ENCODE measurements around the gene HS6ST1. TPM values are rescaled to one million over a fixed set of nuclear protein-coding genes. Genes with fewer than 3 reads are reported as not detected.

HS6ST1 gene
- total RNA-seq, 2 experiments from 2014 or later: 7.1 to 8.7 TPM

DNA sequence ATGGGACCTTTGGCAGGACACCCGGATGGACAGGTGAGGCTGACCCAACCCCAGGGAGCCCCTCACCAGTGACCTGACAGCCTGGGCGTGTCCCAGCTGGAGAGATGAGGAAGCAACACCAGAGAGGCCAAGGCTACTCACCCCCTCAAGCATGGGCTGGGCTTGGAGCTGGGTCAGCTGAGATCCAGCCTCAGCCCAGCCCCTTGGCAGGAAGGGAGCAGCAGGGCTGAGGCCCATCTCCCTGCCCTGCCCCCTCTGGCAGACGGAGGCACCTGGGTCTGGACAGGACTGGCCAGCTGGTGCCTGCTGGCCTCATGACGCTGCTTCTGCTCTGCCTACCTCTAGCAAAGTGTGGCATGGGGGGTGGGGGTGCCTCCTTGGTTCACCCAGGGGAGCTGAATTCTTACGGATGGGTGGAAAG lies 37.8 kb downstream of the HS6ST1 start:
- Mint-ChIP-seq H3K27me3 (no peaks in the 10 kb centered on the region), H3K9me3 (no peaks in the 10 kb centered on the region), H3K36me3 (ENCODE audit: low read depth) (peaks cover 12% of the 10 kb centered on the region), H3K4me3 (no peak overlapping the region), H3K4me1 (ENCODE audit: low read depth) (no peaks in the 10 kb centered on the region), H3K27ac (no peak overlapping the region)
- ATAC-seq (ENCODE audit: poor library complexity) (no peak), DNase-seq (no peak)
- Histone ChIP-seq H3K4me3 (ENCODE audit: low read length) (no peak overlapping the region), H3K9me3 (ENCODE audit: control insufficient read depth in 1 of 2, insufficient read depth in 1 of 2, low read length in 2 of 2) (peaks cover 0 to 16% of the 10 kb centered on the region in 2 experiments), H3K27ac (ENCODE audit: low read depth in 1 of 2, low read length in 2 of 2) (no peak overlapping the region), H3K36me3 (ENCODE audit: insufficient read depth, low read length) (no peaks in the 10 kb centered on the region), H3K4me1 (ENCODE audit: insufficient read depth, low read length) (peaks cover 17% of the 10 kb centered on the region), H3K27me3 (ENCODE audit: control insufficient read depth in 1 of 2, insufficient read depth in 2 of 2, low read length in 2 of 2) (no peaks in the 10 kb centered on the region)
- intact Hi-C loops (cut with DNase I, micrococcal nuclease): no loop called here
- TF ChIP-seq, protein P1, sequence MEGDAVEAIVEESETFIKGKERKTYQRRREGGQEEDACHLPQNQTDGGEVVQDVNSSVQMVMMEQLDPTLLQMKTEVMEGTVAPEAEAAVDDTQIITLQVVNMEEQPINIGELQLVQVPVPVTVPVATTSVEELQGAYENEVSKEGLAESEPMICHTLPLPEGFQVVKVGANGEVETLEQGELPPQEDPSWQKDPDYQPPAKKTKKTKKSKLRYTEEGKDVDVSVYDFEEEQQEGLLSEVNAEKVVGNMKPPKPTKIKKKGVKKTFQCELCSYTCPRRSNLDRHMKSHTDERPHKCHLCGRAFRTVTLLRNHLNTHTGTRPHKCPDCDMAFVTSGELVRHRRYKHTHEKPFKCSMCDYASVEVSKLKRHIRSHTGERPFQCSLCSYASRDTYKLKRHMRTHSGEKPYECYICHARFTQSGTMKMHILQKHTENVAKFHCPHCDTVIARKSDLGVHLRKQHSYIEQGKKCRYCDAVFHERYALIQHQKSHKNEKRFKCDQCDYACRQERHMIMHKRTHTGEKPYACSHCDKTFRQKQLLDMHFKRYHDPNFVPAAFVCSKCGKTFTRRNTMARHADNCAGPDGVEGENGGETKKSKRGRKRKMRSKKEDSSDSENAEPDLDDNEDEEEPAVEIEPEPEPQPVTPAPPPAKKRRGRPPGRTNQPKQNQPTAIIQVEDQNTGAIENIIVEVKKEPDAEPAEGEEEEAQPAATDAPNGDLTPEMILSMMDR (IDR thresholded peaks at IDR 0.05): no peak
- CTCF ChIA-PET: no interaction called here
- POLR2A ChIA-PET: no interaction called here

DNA sequence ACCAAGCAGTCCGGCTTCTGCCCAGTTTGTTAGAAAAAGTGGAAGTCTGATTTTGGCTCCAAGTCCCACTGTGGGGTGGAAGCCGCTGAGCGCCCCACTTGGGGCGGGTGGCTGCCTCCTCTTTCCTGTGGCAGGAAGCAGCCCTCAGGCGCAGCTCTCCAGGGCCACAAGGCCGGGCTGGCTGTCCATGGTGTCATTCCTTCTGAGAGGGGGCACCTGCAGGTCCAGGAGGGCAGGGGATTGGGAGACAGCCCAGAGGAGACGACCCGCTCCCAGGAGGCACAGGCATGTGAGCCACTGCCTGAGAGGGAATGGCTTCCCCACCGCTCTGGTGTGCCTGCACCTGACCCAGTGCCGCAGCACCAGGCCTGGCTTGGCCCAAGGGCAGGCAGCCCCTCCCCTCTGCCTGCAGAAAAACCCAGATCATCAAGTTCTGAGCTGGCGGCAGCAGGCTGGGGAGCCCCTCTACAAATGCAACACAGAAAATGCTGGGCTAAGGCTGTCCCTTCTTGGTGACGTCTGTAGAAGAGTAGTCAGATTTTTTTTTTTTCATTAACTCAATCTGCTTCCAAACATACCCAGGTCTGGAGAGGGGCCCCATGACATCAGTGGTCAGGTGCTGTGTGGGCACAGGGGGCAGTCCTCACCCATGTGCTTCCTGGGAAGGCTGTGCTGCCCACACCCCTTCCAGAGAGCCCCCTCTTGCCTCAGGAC lies 38.4 kb downstream of the HS6ST1 start:
- Histone ChIP-seq H3K9me3 (ENCODE audit: control insufficient read depth in 1 of 2, insufficient read depth in 1 of 2, low read length in 2 of 2) (peaks cover 0 to 21% of the 10 kb centered on the region in 2 experiments), H3K27ac (ENCODE audit: low read depth in 1 of 2, low read length in 2 of 2) (no peak overlapping the region), H3K27me3 (ENCODE audit: control insufficient read depth in 1 of 2, insufficient read depth in 2 of 2, low read length in 2 of 2) (no peaks in the 10 kb centered on the region), H3K4me1 (ENCODE audit: insufficient read depth, low read length) (peaks cover 17% of the 10 kb centered on the region), H3K36me3 (ENCODE audit: insufficient read depth, low read length) (no peaks in the 10 kb centered on the region), H3K4me3 (ENCODE audit: low read length) (no peak overlapping the region)
- POLR2A ChIA-PET: no interaction called here
- CTCF ChIA-PET: no interaction called here
- no peak for ATAC-seq (ENCODE audit: poor library complexity)
- TF ChIP-seq, protein P1 (IDR thresholded peaks at IDR 0.05): no peak
- Mint-ChIP-seq H3K9me3 (no peaks in the 10 kb centered on the region), H3K27me3 (no peaks in the 10 kb centered on the region), H3K4me1 (ENCODE audit: low read depth) (no peaks in the 10 kb centered on the region), H3K36me3 (ENCODE audit: low read depth) (peaks cover 17% of the 10 kb centered on the region), H3K4me3 (no peak overlapping the region), H3K27ac (no peak overlapping the region)
- DNase-seq: peak in 2 of 14 experiments; percentile 9 to 31
- intact Hi-C loops (cut with DNase I, micrococcal nuclease): no loop called here

DNA sequence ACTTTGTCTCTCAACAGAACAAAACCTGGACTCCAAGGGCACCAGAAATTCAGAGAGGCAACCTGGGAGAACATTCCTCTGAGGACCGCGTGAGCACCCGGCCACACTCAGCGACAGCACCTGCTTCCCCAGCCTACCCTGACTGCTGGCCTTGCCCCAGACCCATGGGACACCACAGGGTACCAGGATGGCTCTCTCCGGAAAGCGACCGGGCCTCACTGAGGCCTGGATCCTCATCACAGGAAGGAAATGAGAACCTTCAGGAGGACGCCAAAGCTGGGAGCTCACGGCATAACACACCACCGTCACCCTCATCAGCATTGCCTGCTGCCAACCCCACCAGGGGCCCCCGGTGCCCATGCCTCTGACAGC lies 38.9 kb downstream of the HS6ST1 start:
- H3K27ac ChIP-seq (ENCODE audit: low read depth in 1 of 2, low read length in 2 of 2): no peak overlapping the region
- Mint-ChIP-seq H3K27ac (no peak overlapping the region), H3K27me3 (no peaks in the 10 kb centered on the region), H3K4me1 (ENCODE audit: low read depth) (no peaks in the 10 kb centered on the region), H3K9me3 (no peaks in the 10 kb centered on the region), H3K4me3 (no peak overlapping the region), H3K36me3 (ENCODE audit: low read depth) (peaks cover 22% of the 10 kb centered on the region)
- ATAC-seq (ENCODE audit: poor library complexity): no peak
- POLR2A ChIA-PET: no interaction called here
- intact Hi-C loops (cut with DNase I, micrococcal nuclease): no loop called here
- peaks cover 17% of the 10 kb centered on the region for H3K4me1 ChIP-seq (ENCODE audit: insufficient read depth, low read length)
- DNase-seq: no peak
- CTCF ChIA-PET: no interaction called here
- no peak overlapping the region for H3K4me3 ChIP-seq (ENCODE audit: low read length)
- no peaks in the 10 kb centered on the region for H3K27me3 ChIP-seq (ENCODE audit: control insufficient read depth in 1 of 2, insufficient read depth in 2 of 2, low read length in 2 of 2)
- H3K9me3 ChIP-seq (ENCODE audit: control insufficient read depth in 1 of 2, insufficient read depth in 1 of 2, low read length in 2 of 2): peaks cover 3 to 22% of the 10 kb centered on the region in 2 experiments
- TF ChIP-seq, protein P1 (IDR thresholded peaks at IDR 0.05): no peak
- no peaks in the 10 kb centered on the region for H3K36me3 ChIP-seq (ENCODE audit: insufficient read depth, low read length)
